ENCODE data around the gene PXDN. TPM values are rescaled to one million over a fixed set of nuclear protein-coding genes. Genes with fewer than 3 reads are reported as not detected.

PXDN gene
- total RNA-seq, 4 donors from 2014 or later = 0.72 to 10.9 (median 5.9) TPM

- Histone ChIP-seq H3K4me1 (peaks cover 8 to 57% (median 17%) of the 10 kb centered on the region in 3 donors), H3K27ac (peak overlapping the region in 3 of 4 donors; percentile 90 to 94 (median 92)), H3K9me3 (no peaks in the 10 kb centered on the region), H3K4me3 (peak overlapping the region in 3 of 4 donors; percentile 54 to 86 (median 65)), H3K36me3 (no peaks in the 10 kb centered on the region), H3K27me3 (peaks cover 0 to 67% (median 2%) of the 10 kb centered on the region in 4 donors)
- intact Hi-C loops (cut with DNase I) = loop anchor here (10.0 kb wide), 1 partner anchor 147 kb away; no protein-coding TSS in a partner anchor
- 84 to 89% methylated on average over 13 of the region's 13 CpGs for WGBS, 2 donors
- DNase-seq = no peak
- TF ChIP-seq CTCF (IDR thresholded peaks at IDR 0.05) (no peak), POLR2A (IDR thresholded peaks at IDR 0.05) (no peak)
These were observed 2.0 kb downstream of the PXDN start for GRCh38 chr2:1742301-1742680.

GRCh38 chr2:1741851-1742250, 2.5 kb downstream of the PXDN start:
- DNase-seq = no peak
- Histone ChIP-seq H3K4me1 (peaks cover 8 to 57% (median 17%) of the 10 kb centered on the region in 3 donors), H3K36me3 (no peaks in the 10 kb centered on the region), H3K27ac (peak overlapping the region in 1 of 4 donors; percentile 92), H3K27me3 (peaks cover 0 to 63% (median 2%) of the 10 kb centered on the region in 4 donors), H3K9me3 (no peaks in the 10 kb centered on the region), H3K4me3 (no peak overlapping the region)
- 94 to 97% methylated on average over 5 to 7 of the region's 14 CpGs for WGBS, 2 donors
- no peak for TF ChIP-seq POLR2A (IDR thresholded peaks at IDR 0.05)
- intact Hi-C loops (cut with DNase I) = loop anchor here (10.0 kb wide), 1 partner anchor 147 kb away; no protein-coding TSS in a partner anchor

GRCh38 chr2:1740716-1741589, 3.4 kb downstream of the PXDN start:
- WGBS, 2 donors = 84 to 88% methylated on average over 11 to 15 of the region's 24 CpGs
- Histone ChIP-seq H3K4me3 (no peak overlapping the region), H3K4me1 (peaks cover 8 to 57% (median 17%) of the 10 kb centered on the region in 3 donors), H3K27me3 (peaks cover 0 to 54% (median 2%) of the 10 kb centered on the region in 4 donors), H3K27ac (peak overlapping the region in 1 of 4 donors; percentile 34), H3K9me3 (no peaks in the 10 kb centered on the region), H3K36me3 (no peaks in the 10 kb centered on the region)
- intact Hi-C loops (cut with DNase I) = loop anchor here (10.0 kb wide), 1 partner anchor 146 kb away; no protein-coding TSS in a partner anchor
- no peak for TF ChIP-seq CTCF (IDR thresholded peaks at IDR 0.05)
- no peak for TF ChIP-seq POLR2A (IDR thresholded peaks at IDR 0.05)
- no peak for DNase-seq

- TF ChIP-seq CTCF (IDR thresholded peaks at IDR 0.05) = no peak
- no peak for TF ChIP-seq POLR2A (IDR thresholded peaks at IDR 0.05)
- DNase-seq = no peak
- H3K9me3 ChIP-seq = peaks cover 0 to 6% (median 5%) of the 10 kb centered on the region in 3 donors
- intact Hi-C loops (cut with DNase I) = loop anchor here (10.0 kb wide), 1 partner anchor 145 kb away; no protein-coding TSS in a partner anchor
- no peak overlapping the region for H3K4me3 ChIP-seq
- 86% methylated on average over 9 of the region's 22 CpGs; no CpG with 5 or more reads in 1 of the 2 donors for WGBS, 2 donors
- peaks cover 8 to 51% (median 16%) of the 10 kb centered on the region in 3 donors for H3K4me1 ChIP-seq
- H3K27me3 ChIP-seq = peaks cover 0 to 45% (median 2%) of the 10 kb centered on the region in 4 donors
- no peaks in the 10 kb centered on the region for H3K36me3 ChIP-seq
- H3K27ac ChIP-seq = peak overlapping the region in 1 of 4 donors; percentile 34
These were observed 4.2 kb downstream of the PXDN start for GRCh38 chr2:1739961-1740715.

GRCh38 chr2:1739322-1739957, 4.9 kb downstream of the PXDN start:
- 74 to 87% methylated on average over 9 of the region's 9 CpGs for WGBS, 2 donors
- intact Hi-C loops (cut with DNase I) = no loop called here
- Histone ChIP-seq H3K27ac (peak overlapping the region in 3 of 4 donors; percentile 34 to 43 (median 37)), H3K4me1 (peaks cover 5 to 44% (median 9%) of the 10 kb centered on the region in 3 donors), H3K36me3 (no peaks in the 10 kb centered on the region), H3K27me3 (peaks cover 0 to 38% (median 1%) of the 10 kb centered on the region in 4 donors), H3K9me3 (peaks cover 0 to 6% (median 5%) of the 10 kb centered on the region in 3 donors), H3K4me3 (no peak overlapping the region)
- TF ChIP-seq POLR2A (IDR thresholded peaks at IDR 0.05) = no peak
- no peak for TF ChIP-seq CTCF (IDR thresholded peaks at IDR 0.05)
- DNase-seq = no peak

Data from esophagus squamous epithelium (tissue), 5 donors.